Stomach (tissue), 9 donors: Measurements from ENCODE around the gene EWSR1. TPM values are rescaled to one million over a fixed set of nuclear protein-coding genes. Genes with fewer than 3 reads are reported as not detected.

Experiments used
- DNase-seq, 2 donors: peaks; one replicate each; pipeline versions ENCODE4 v3.0.0 to v3.0.0-alpha.2; 2013 to 2019
- H3K27ac ChIP-seq, 5 donors: fragments of 200-600 bp in 4 of 5; sonication (generic) in 4 of 5; one replicate each; pipeline ENCODE4 v1.5.1; 2013 to 2019; ENCODE audit warnings: mild to moderate bottlenecking in 1 of 5, moderate library complexity in 1 of 5
- H3K27me3 ChIP-seq, 3 donors: fragments of 200-600 bp; sonication (generic); one replicate each; pipeline ENCODE4 v1.5.1; 2017 to 2019; ENCODE audit warnings: mixed run types in 1 of 3
- H3K36me3 ChIP-seq, 4 donors: fragments of 200-600 bp; sonication (generic); 1 replicate in 3 of 4; 2 replicates in 1 of 4; pipeline ENCODE4 v1.5.1; 2016 to 2019
- H3K4me1 ChIP-seq, 4 donors: fragments of 200-600 bp; sonication (generic); one replicate each; pipeline ENCODE4 v1.5.1; 2016 to 2019
- H3K4me3 ChIP-seq, 4 donors: fragments of 200-600 bp; sonication (generic) in 3 of 4; one replicate each; pipeline ENCODE4 v1.5.1; 2016 to 2019; ENCODE audit warnings: mild to moderate bottlenecking in 1 of 4
- H3K9me3 ChIP-seq, 4 donors: fragments of 200-600 bp; sonication (generic); one replicate each; pipeline ENCODE4 v1.5.1; 2016 to 2019
- EP300 ChIP-seq: sonication (generic); formaldehyde crosslinking; IDR thresholded peaks from one replicate; pipeline ENCODE4 v1.6.1; 2017; ENCODE audit warnings: antibody characterized with exemption
- POLR2A ChIP-seq, 4 donors: fragments of 450-650 bp; IDR thresholded peaks; one replicate each; pipeline ENCODE4 v1.6.1; 2016; ENCODE audit warnings: antibody characterized with exemption in 4 of 4, control low read depth in 2 of 4, mild to moderate bottlenecking in 1 of 4, moderate library complexity in 1 of 4
- POLR2AphosphoS5 ChIP-seq, 3 donors: sonication (generic); formaldehyde crosslinking; IDR thresholded peaks; one replicate each; pipeline ENCODE4 v1.6.1; 2016; ENCODE audit warnings: antibody characterized with exemption in 3 of 3
- WGBS, 5 donors: extraction: QIAGEN DNeasy Blood & Tissue Kit in 3 of 5; methylation state at CpG; one replicate each; pipeline versions ENCODE4 v1.1.5 to v1.1.7; 2013 to 2018; 5-methylcytosine and 5-hydroxymethylcytosine counted together
- intact Hi-C: fragments of 100-400 bp; cut with DNase I; formaldehyde crosslinking; loops from one replicate; pipeline ENCODE4 v1.15.1; 2023; ENCODE audit warnings: low total_unique reads
- polyA plus RNA-seq, 3 donors: library from polyadenylated mRNA; stranded (reverse); fragments of 200-250 nt; gene quantifications; one replicate each; pipeline ENCODE4 v1.2.3, GENCODE V29; 2013
- total RNA-seq, 5 donors: library from RNA; depleted of rRNA; stranded (reverse); fragments of >200 nt; gene quantifications; one replicate each; pipeline versions ENCODE4 v1.1.0 to v1.2.3, GENCODE V29; 2014 to 2016
- TF ChIP-seq, protein P1 (sequence below), 7 experiments: fragments of 450-650 bp in 4 of 7; fragments of 200-600 bp in 3 of 7; sonication (generic) in 3 of 7; IDR thresholded peaks; one replicate each; pipeline ENCODE4 v1.5.1; 2016 to 2019; ENCODE audit warnings: antibody characterized with exemption in 7 of 7, control low read depth in 2 of 7, mild to moderate bottlenecking in 1 of 7
- donor health status: healthy with polysubstance abuse.
- donor health status: Bipolar disorder and iron deficiency.
- donor health status: healthy.

EWSR1 gene
- total and polyA plus RNA-seq, 8 donors = 97.7 to 376 (median 161) TPM

- Histone ChIP-seq H3K9me3 (no peaks in the 10 kb centered on the region), H3K4me1 (peaks cover 14 to 41% (median 31%) of the 10 kb centered on the region in 4 donors), H3K4me3 (no peak overlapping the region), H3K27ac (peak overlapping the region in 3 of 5 donors; percentile 50 to 62 (median 55)), H3K36me3 (peaks cover 37 to 50% (median 47%) of the 10 kb centered on the region in 4 donors), H3K27me3 (peaks cover 0 to 3% (median 0%) of the 10 kb centered on the region in 3 donors)
- WGBS, 5 donors = 73 to 86% (median 79%) methylated on average over 10 to 17 of the region's 17 CpGs
- TF ChIP-seq POLR2A (IDR thresholded peaks at IDR 0.05) = no peak
- TF ChIP-seq, protein P1, sequence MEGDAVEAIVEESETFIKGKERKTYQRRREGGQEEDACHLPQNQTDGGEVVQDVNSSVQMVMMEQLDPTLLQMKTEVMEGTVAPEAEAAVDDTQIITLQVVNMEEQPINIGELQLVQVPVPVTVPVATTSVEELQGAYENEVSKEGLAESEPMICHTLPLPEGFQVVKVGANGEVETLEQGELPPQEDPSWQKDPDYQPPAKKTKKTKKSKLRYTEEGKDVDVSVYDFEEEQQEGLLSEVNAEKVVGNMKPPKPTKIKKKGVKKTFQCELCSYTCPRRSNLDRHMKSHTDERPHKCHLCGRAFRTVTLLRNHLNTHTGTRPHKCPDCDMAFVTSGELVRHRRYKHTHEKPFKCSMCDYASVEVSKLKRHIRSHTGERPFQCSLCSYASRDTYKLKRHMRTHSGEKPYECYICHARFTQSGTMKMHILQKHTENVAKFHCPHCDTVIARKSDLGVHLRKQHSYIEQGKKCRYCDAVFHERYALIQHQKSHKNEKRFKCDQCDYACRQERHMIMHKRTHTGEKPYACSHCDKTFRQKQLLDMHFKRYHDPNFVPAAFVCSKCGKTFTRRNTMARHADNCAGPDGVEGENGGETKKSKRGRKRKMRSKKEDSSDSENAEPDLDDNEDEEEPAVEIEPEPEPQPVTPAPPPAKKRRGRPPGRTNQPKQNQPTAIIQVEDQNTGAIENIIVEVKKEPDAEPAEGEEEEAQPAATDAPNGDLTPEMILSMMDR (IDR thresholded peaks at IDR 0.05) = no peak
- TF ChIP-seq POLR2AphosphoS5 (IDR thresholded peaks at IDR 0.05) = no peak
- no peak for TF ChIP-seq EP300
- DNase-seq = no peak
- intact Hi-C loops = no loop called here
Measured at GRCh38 chr22:29301716-29302401, 33.8 kb downstream of the EWSR1 start.

- DNase-seq = no peak
Measured at GRCh38 chr22:29302402-29302680, 34.3 kb downstream of the EWSR1 start.

GRCh38 chr22:29302681-29303465 lies 34.8 kb downstream of the EWSR1 start:
- peak in 1 of 2 donors; percentile 64 for DNase-seq
- Histone ChIP-seq H3K4me1 (peaks cover 17 to 49% (median 41%) of the 10 kb centered on the region in 4 donors), H3K27ac (peak overlapping the region; percentile 19 to 62 (median 50)), H3K27me3 (peaks cover 0 to 7% (median 0%) of the 10 kb centered on the region in 3 donors), H3K36me3 (peaks cover 27 to 40% (median 37%) of the 10 kb centered on the region in 4 donors), H3K9me3 (no peaks in the 10 kb centered on the region), H3K4me3 (no peak overlapping the region)
- no peak for TF ChIP-seq POLR2AphosphoS5 (IDR thresholded peaks at IDR 0.05)
- TF ChIP-seq POLR2A (IDR thresholded peaks at IDR 0.05) = no peak
- TF ChIP-seq, protein P1 (IDR thresholded peaks at IDR 0.05) = no peak
- no peak for TF ChIP-seq EP300
- WGBS, 5 donors = 23 to 37% (median 29%) methylated on average over 10 to 13 of the region's 13 CpGs
- intact Hi-C loops = no loop called here

More at GRCh38 chr22:29302402-29302680, 34.3 kb downstream of the EWSR1 start:
- no peaks in the 10 kb centered on the region for H3K9me3 ChIP-seq
- peaks cover 14 to 44% (median 35%) of the 10 kb centered on the region in 4 donors for H3K4me1 ChIP-seq
- peaks cover 33 to 45% (median 43%) of the 10 kb centered on the region in 4 donors for H3K36me3 ChIP-seq
- TF ChIP-seq POLR2A (IDR thresholded peaks at IDR 0.05) (no peak), POLR2AphosphoS5 (IDR thresholded peaks at IDR 0.05) (no peak), EP300 (no peak)
- TF ChIP-seq, protein P1 (IDR thresholded peaks at IDR 0.05) = no peak
- H3K4me3 ChIP-seq = no peak overlapping the region
- peaks cover 0 to 7% (median 0%) of the 10 kb centered on the region in 3 donors for H3K27me3 ChIP-seq
- intact Hi-C loops = no loop called here
- 37 to 50% (median 43%) methylated on average over 2 of the region's 2 CpGs for WGBS, 5 donors
- peak overlapping the region; percentile 19 to 62 (median 50) for H3K27ac ChIP-seq

- Histone ChIP-seq H3K36me3 (peaks cover under 1 to 11% (median 8%) of the 10 kb centered on the region in 4 donors), H3K4me1 (peaks cover 47 to 79% (median 69%) of the 10 kb centered on the region in 4 donors), H3K27ac (peak overlapping the region; percentile 10 to 91 (median 89)), H3K27me3 (peaks cover 0 to 7% (median 0%) of the 10 kb centered on the region in 3 donors), H3K4me3 (peak overlapping the region in 3 of 4 donors; percentile 62 to 93 (median 90)), H3K9me3 (no peaks in the 10 kb centered on the region)
- TF ChIP-seq POLR2A (IDR thresholded peaks at IDR 0.05) = no peak
- no peak for TF ChIP-seq EP300
- no peak for TF ChIP-seq POLR2AphosphoS5 (IDR thresholded peaks at IDR 0.05)
- TF ChIP-seq, protein P1 (IDR thresholded peaks at IDR 0.05) = no peak
- DNase-seq = no peak
- 40 to 50% (median 44%) methylated on average over 7 of the region's 7 CpGs for WGBS, 5 donors
- intact Hi-C loops = no loop called here
Measured at GRCh38 chr22:29305836-29306174, 37.7 kb downstream of the EWSR1 start.
